ENCODE results near the gene LRRC17. TPM values are rescaled to one million over a fixed set of nuclear protein-coding genes. Genes with fewer than 3 reads are reported as not detected.

The LRRC17 gene
- polyA plus RNA-seq, 1 donor from 2014 or later = 6.7 TPM

GRCh38 chr7:102925976-102926782 lies 13.4 kb downstream of the LRRC17 start:
- peak overlapping the region; percentile 6 for H3K4me3 ChIP-seq (ENCODE audit: low read length)
- H3K36me3 ChIP-seq (ENCODE audit: insufficient read depth, low read length) = no peaks in the 10 kb centered on the region
- no peak for TF ChIP-seq SMC3 (conservative IDR thresholded peaks at IDR 0.05; ENCODE audit: poor library complexity)
- TF ChIP-seq EP300 (conservative IDR thresholded peaks at IDR 0.05; ENCODE audit: poor library complexity, severe bottlenecking) = no peak
- no peak for TF ChIP-seq REST (IDR thresholded peaks at IDR 0.05; ENCODE audit: borderline replicate concordance)
- TF ChIP-seq POLR2AphosphoS5 (IDR thresholded peaks at IDR 0.05) = no peak
- no peak for TF ChIP-seq TAF1 (IDR thresholded peaks at IDR 0.05; ENCODE audit: low read depth)
- TF ChIP-seq EZH2 (IDR thresholded peaks at IDR 0.05; ENCODE audit: borderline replicate concordance, insufficient read depth, low read length, poor library complexity, severe bottlenecking) = no peak
- TF ChIP-seq CTCF (IDR thresholded peaks at IDR 0.05; ENCODE audit: poor library complexity, severe bottlenecking) = no peak
- TF ChIP-seq MXI1 (conservative IDR thresholded peaks at IDR 0.05; ENCODE audit: poor library complexity, severe bottlenecking) = no peak
- no peak for TF ChIP-seq RAD21 (conservative IDR thresholded peaks at IDR 0.05)
- H3K27me3 ChIP-seq (ENCODE audit: insufficient read depth, low read depth, low read length) = no peaks in the 10 kb centered on the region
- H3K9me3 ChIP-seq (ENCODE audit: low read length) = no peaks in the 10 kb centered on the region
- no peak overlapping the region for H3K4me2 ChIP-seq (ENCODE audit: low read length)
- H3K79me2 ChIP-seq (replicated peaks; ENCODE audit: insufficient read depth, low read length) = no peaks in the 10 kb centered on the region
- no peaks in the 10 kb centered on the region for H4K20me1 ChIP-seq (ENCODE audit: insufficient read depth)
- no peak overlapping the region for H3K9ac ChIP-seq (ENCODE audit: low read length)
- H3K27ac ChIP-seq (ENCODE audit: low read length) = no peak overlapping the region
- no peak overlapping the region for H2AFZ ChIP-seq (ENCODE audit: low read depth, low read length)
- no peaks in the 10 kb centered on the region for H3K9me2 ChIP-seq (ENCODE audit: insufficient read depth, low read length)
- H3F3A ChIP-seq (ENCODE audit: insufficient read depth, low read length, poor library complexity, severe bottlenecking) = no peaks in the 10 kb centered on the region

GRCh38 chr7:102926783-102927140 lies 14.0 kb downstream of the LRRC17 start:
- H3K4me2 ChIP-seq (ENCODE audit: low read length) = no peak overlapping the region
- no peak overlapping the region for H3K9ac ChIP-seq (ENCODE audit: low read length)
- no peaks in the 10 kb centered on the region for H3K9me3 ChIP-seq (ENCODE audit: low read length)
- H3K79me2 ChIP-seq (replicated peaks; ENCODE audit: insufficient read depth, low read length) = no peaks in the 10 kb centered on the region
- no peak overlapping the region for H3K4me3 ChIP-seq (ENCODE audit: low read length)
- H3K27me3 ChIP-seq (ENCODE audit: insufficient read depth, low read depth, low read length) = no peaks in the 10 kb centered on the region
- no peak for TF ChIP-seq EP300 (conservative IDR thresholded peaks at IDR 0.05; ENCODE audit: poor library complexity, severe bottlenecking)
- TF ChIP-seq SMC3 (conservative IDR thresholded peaks at IDR 0.05; ENCODE audit: poor library complexity) = no peak
- no peak for TF ChIP-seq POLR2AphosphoS5 (IDR thresholded peaks at IDR 0.05)
- no peak for TF ChIP-seq TAF1 (IDR thresholded peaks at IDR 0.05; ENCODE audit: low read depth)
- no peak for TF ChIP-seq CTCF (IDR thresholded peaks at IDR 0.05; ENCODE audit: poor library complexity, severe bottlenecking)
- no peak for TF ChIP-seq MXI1 (conservative IDR thresholded peaks at IDR 0.05; ENCODE audit: poor library complexity, severe bottlenecking)
- no peak for TF ChIP-seq REST (IDR thresholded peaks at IDR 0.05; ENCODE audit: borderline replicate concordance)
- no peak for TF ChIP-seq RAD21 (conservative IDR thresholded peaks at IDR 0.05)
- no peak for TF ChIP-seq EZH2 (IDR thresholded peaks at IDR 0.05; ENCODE audit: borderline replicate concordance, insufficient read depth, low read length, poor library complexity, severe bottlenecking)
- H2AFZ ChIP-seq (ENCODE audit: low read depth, low read length) = no peak overlapping the region
- no peaks in the 10 kb centered on the region for H4K20me1 ChIP-seq (ENCODE audit: insufficient read depth)
- H3K9me2 ChIP-seq (ENCODE audit: insufficient read depth, low read length) = no peaks in the 10 kb centered on the region
- H3F3A ChIP-seq (ENCODE audit: insufficient read depth, low read length, poor library complexity, severe bottlenecking) = no peaks in the 10 kb centered on the region
- H3K27ac ChIP-seq (ENCODE audit: low read length) = no peak overlapping the region
- no peaks in the 10 kb centered on the region for H3K36me3 ChIP-seq (ENCODE audit: insufficient read depth, low read length)

Data from neural cell (in vitro differentiated cells).